NB4 (cell line): ENCODE measurements around the gene MCEE.
"Not testable (repeated sequence)": the region's sequence is repeated elsewhere in the genome, so short reads cannot be mapped to it uniquely, and the experiment has no call there.

Experiments
- MYC ChIP-seq: IDR thresholded peaks from 2 replicates; pipeline ENCODE4 v1.6.1; 2011; ENCODE audit warnings: low read depth, low read length
- POLR2A ChIP-seq: IDR thresholded peaks from 2 replicates; pipeline ENCODE4 v1.6.1; 2011; ENCODE audit warnings: mild to moderate bottlenecking; ENCODE audit not compliant: insufficient read length; ENCODE audit errors: extremely low read depth
- TF ChIP-seq, protein P1 (sequence below): IDR thresholded peaks from one replicate; pipeline ENCODE4 v1.5.1; 2012; ENCODE audit warnings: low read depth, low read length
- TF ChIP-seq, protein P2 (sequence below): IDR thresholded peaks from 2 replicates; pipeline ENCODE4 v1.6.1; 2011; ENCODE audit warnings: low read depth, low read length

DNA sequence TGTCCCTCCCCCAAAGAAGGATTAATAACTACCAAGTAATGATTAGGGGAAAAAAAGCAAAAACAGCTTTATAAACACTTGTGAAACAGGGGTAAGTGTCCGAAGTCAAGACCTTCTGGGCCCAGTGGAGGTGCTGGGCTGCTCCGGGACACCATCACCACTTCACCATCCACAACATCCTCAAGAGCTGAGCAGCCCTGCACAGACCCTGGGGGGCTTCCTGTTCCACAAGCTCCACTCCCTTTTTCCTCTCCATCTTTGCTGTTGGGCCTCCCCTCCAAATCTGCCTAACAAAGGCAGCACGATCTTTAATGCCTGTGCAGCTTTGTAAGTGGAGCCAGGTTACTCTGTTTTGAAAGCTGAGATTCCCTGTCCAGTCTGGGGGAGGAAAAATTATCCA, 46.7 kb downstream of the MCEE start:
- TF ChIP-seq POLR2A, MYC: not testable (repeated sequence)
- TF ChIP-seq, protein P1, sequence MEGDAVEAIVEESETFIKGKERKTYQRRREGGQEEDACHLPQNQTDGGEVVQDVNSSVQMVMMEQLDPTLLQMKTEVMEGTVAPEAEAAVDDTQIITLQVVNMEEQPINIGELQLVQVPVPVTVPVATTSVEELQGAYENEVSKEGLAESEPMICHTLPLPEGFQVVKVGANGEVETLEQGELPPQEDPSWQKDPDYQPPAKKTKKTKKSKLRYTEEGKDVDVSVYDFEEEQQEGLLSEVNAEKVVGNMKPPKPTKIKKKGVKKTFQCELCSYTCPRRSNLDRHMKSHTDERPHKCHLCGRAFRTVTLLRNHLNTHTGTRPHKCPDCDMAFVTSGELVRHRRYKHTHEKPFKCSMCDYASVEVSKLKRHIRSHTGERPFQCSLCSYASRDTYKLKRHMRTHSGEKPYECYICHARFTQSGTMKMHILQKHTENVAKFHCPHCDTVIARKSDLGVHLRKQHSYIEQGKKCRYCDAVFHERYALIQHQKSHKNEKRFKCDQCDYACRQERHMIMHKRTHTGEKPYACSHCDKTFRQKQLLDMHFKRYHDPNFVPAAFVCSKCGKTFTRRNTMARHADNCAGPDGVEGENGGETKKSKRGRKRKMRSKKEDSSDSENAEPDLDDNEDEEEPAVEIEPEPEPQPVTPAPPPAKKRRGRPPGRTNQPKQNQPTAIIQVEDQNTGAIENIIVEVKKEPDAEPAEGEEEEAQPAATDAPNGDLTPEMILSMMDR, result not testable (repeated sequence)
- TF ChIP-seq, protein P2, sequence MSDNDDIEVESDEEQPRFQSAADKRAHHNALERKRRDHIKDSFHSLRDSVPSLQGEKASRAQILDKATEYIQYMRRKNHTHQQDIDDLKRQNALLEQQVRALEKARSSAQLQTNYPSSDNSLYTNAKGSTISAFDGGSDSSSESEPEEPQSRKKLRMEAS, result not testable (repeated sequence)
